Measurements from ENCODE around the gene HERPUD2.

GRCh38 chr7:35694784-35695472 is at the start of gene HERPUD2:
- TF ChIP-seq, protein P1, sequence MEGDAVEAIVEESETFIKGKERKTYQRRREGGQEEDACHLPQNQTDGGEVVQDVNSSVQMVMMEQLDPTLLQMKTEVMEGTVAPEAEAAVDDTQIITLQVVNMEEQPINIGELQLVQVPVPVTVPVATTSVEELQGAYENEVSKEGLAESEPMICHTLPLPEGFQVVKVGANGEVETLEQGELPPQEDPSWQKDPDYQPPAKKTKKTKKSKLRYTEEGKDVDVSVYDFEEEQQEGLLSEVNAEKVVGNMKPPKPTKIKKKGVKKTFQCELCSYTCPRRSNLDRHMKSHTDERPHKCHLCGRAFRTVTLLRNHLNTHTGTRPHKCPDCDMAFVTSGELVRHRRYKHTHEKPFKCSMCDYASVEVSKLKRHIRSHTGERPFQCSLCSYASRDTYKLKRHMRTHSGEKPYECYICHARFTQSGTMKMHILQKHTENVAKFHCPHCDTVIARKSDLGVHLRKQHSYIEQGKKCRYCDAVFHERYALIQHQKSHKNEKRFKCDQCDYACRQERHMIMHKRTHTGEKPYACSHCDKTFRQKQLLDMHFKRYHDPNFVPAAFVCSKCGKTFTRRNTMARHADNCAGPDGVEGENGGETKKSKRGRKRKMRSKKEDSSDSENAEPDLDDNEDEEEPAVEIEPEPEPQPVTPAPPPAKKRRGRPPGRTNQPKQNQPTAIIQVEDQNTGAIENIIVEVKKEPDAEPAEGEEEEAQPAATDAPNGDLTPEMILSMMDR (IDR thresholded peaks at IDR 0.05), result peak in 1 of 5 experiments; percentile 47
- TF ChIP-seq POLR2A (IDR thresholded peaks at IDR 0.05), result peak; percentile 86 to 94
